Stomach (tissue), 9 donors: ENCODE data around the gene APOO. TPM values are rescaled to one million over a fixed set of nuclear protein-coding genes. Genes with fewer than 3 reads are reported as not detected.

Experiments
- DNase-seq, 2 donors: peaks; one replicate each; pipeline versions ENCODE4 v3.0.0 to v3.0.0-alpha.2; 2013 to 2019
- H3K27ac ChIP-seq, 5 donors: fragments of 200-600 bp in 4 of 5; sonication (generic) in 4 of 5; one replicate each; pipeline ENCODE4 v1.5.1; 2013 to 2019; ENCODE audit warnings: mild to moderate bottlenecking in 1 of 5, moderate library complexity in 1 of 5
- H3K27me3 ChIP-seq, 3 donors: fragments of 200-600 bp; sonication (generic); one replicate each; pipeline ENCODE4 v1.5.1; 2017 to 2019; ENCODE audit warnings: mixed run types in 1 of 3
- H3K36me3 ChIP-seq, 4 donors: fragments of 200-600 bp; sonication (generic); 1 replicate in 3 of 4; 2 replicates in 1 of 4; pipeline ENCODE4 v1.5.1; 2016 to 2019
- H3K4me1 ChIP-seq, 4 donors: fragments of 200-600 bp; sonication (generic); one replicate each; pipeline ENCODE4 v1.5.1; 2016 to 2019
- H3K4me3 ChIP-seq, 4 donors: fragments of 200-600 bp; sonication (generic) in 3 of 4; one replicate each; pipeline ENCODE4 v1.5.1; 2016 to 2019; ENCODE audit warnings: mild to moderate bottlenecking in 1 of 4
- H3K9me3 ChIP-seq, 4 donors: fragments of 200-600 bp; sonication (generic); one replicate each; pipeline ENCODE4 v1.5.1; 2016 to 2019
- EP300 ChIP-seq: sonication (generic); formaldehyde crosslinking; IDR thresholded peaks from one replicate; pipeline ENCODE4 v1.6.1; 2017; ENCODE audit warnings: antibody characterized with exemption
- POLR2A ChIP-seq, 4 donors: fragments of 450-650 bp; IDR thresholded peaks; one replicate each; pipeline ENCODE4 v1.6.1; 2016; ENCODE audit warnings: antibody characterized with exemption in 4 of 4, control low read depth in 2 of 4, mild to moderate bottlenecking in 1 of 4, moderate library complexity in 1 of 4
- POLR2AphosphoS5 ChIP-seq, 3 donors: sonication (generic); formaldehyde crosslinking; IDR thresholded peaks; one replicate each; pipeline ENCODE4 v1.6.1; 2016; ENCODE audit warnings: antibody characterized with exemption in 3 of 3
- WGBS, 5 donors: extraction: QIAGEN DNeasy Blood & Tissue Kit in 3 of 5; methylation state at CpG; one replicate each; pipeline versions ENCODE4 v1.1.5 to v1.1.7; 2013 to 2018; 5-methylcytosine and 5-hydroxymethylcytosine counted together
- intact Hi-C: fragments of 100-400 bp; cut with DNase I; formaldehyde crosslinking; loops from one replicate; pipeline ENCODE4 v1.15.1; 2023; ENCODE audit warnings: low total_unique reads
- polyA plus RNA-seq, 3 donors: library from polyadenylated mRNA; stranded (reverse); fragments of 200-250 nt; gene quantifications; one replicate each; pipeline ENCODE4 v1.2.3, GENCODE V29; 2013
- total RNA-seq, 5 donors: library from RNA; depleted of rRNA; stranded (reverse); fragments of >200 nt; gene quantifications; one replicate each; pipeline versions ENCODE4 v1.1.0 to v1.2.3, GENCODE V29; 2014 to 2016
- TF ChIP-seq, protein P1 (sequence below), 7 experiments: fragments of 450-650 bp in 4 of 7; fragments of 200-600 bp in 3 of 7; sonication (generic) in 3 of 7; IDR thresholded peaks; one replicate each; pipeline ENCODE4 v1.5.1; 2016 to 2019; ENCODE audit warnings: antibody characterized with exemption in 7 of 7, control low read depth in 2 of 7, mild to moderate bottlenecking in 1 of 7
- donor health status: healthy with polysubstance abuse.
- donor health status: Bipolar disorder and iron deficiency.
- donor health status: healthy.

APOO gene
- total and polyA plus RNA-seq, 8 donors, result 2.0 to 29.4 (median 15.7) TPM

DNA sequence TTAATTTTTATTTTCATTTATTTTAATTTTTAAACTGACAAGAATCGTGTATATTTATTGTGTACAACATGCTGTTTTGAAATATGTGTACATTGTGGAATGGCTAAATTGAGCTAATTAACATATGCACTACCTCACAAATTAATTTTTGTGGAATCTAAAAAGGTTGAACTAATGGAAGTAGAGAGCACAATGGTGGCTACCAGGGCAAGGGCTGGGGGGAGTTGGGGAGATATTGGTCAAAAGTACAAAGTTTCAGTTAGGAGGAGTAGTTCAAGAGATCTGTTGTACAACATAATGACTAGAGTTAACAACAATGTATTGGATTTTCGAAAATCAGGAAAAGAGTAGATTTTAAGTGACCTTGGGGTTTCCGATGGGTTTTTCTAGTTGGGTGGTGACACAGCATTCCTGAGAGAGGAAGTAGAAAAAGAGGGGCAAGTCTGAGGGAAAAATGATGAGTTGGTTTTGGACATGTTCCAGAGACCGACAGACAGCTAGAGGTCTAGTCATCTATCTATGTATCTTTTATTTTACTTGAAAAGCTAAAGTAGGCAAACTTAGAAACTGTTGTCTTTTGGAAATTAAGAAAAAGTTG is 23.2 kb downstream of the APOO start:
- Histone ChIP-seq H3K4me3 (no peak overlapping the region), H3K27me3 (peaks cover 0 to 14% (median 0%) of the 10 kb centered on the region in 3 donors), H3K9me3 (no peaks in the 10 kb centered on the region), H3K36me3 (no peaks in the 10 kb centered on the region), H3K27ac (no peak overlapping the region), H3K4me1 (peaks cover 0 to 30% (median 5%) of the 10 kb centered on the region in 4 donors)
- 70 to 78% (median 76%) methylated on average over 4 of the region's 4 CpGs for WGBS, 5 donors
- intact Hi-C loops, result no loop called here
- DNase-seq, result no peak
- TF ChIP-seq EP300, result no peak
- TF ChIP-seq POLR2AphosphoS5 (IDR thresholded peaks at IDR 0.05), result no peak

DNA sequence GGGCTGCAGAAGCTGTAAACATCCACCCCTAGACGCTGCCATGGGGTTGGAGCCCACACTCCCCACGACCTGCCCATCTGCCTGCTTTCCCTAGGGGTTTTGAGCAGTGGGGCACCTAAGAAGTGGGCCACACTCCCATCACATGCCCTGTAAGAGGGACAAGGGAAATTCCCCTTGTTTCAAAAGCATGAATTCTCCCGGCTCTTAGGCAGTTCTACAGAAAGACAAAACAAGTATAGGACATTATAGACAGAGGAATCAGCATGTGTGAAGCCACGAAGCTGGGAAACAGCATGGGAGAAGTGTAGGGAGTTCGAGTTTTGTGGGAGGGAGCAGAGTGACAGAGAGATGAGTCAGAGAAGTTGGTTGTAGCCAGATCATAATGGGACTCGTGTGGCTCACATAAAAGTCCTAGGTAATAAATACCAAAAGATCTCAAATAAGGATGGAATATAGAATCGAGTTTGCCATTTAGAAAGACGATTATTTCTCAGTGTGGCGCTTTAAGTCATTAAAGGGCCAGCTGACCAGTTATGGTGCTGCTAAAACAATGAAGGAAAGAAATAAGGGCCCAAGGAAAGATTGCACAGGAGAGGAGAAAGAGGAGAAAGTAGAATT is 23.9 kb downstream of the APOO start:
- TF ChIP-seq EP300 (no peak), POLR2AphosphoS5 (IDR thresholded peaks at IDR 0.05) (no peak), POLR2A (IDR thresholded peaks at IDR 0.05) (no peak)
- TF ChIP-seq, protein P1, sequence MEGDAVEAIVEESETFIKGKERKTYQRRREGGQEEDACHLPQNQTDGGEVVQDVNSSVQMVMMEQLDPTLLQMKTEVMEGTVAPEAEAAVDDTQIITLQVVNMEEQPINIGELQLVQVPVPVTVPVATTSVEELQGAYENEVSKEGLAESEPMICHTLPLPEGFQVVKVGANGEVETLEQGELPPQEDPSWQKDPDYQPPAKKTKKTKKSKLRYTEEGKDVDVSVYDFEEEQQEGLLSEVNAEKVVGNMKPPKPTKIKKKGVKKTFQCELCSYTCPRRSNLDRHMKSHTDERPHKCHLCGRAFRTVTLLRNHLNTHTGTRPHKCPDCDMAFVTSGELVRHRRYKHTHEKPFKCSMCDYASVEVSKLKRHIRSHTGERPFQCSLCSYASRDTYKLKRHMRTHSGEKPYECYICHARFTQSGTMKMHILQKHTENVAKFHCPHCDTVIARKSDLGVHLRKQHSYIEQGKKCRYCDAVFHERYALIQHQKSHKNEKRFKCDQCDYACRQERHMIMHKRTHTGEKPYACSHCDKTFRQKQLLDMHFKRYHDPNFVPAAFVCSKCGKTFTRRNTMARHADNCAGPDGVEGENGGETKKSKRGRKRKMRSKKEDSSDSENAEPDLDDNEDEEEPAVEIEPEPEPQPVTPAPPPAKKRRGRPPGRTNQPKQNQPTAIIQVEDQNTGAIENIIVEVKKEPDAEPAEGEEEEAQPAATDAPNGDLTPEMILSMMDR (IDR thresholded peaks at IDR 0.05), result no peak
- Histone ChIP-seq H3K27me3 (peaks cover 0 to 14% (median 0%) of the 10 kb centered on the region in 3 donors), H3K4me3 (no peak overlapping the region), H3K36me3 (no peaks in the 10 kb centered on the region), H3K4me1 (peaks cover 0 to 33% (median 7%) of the 10 kb centered on the region in 4 donors), H3K27ac (peak overlapping the region in 2 of 5 donors; percentile 35 to 46), H3K9me3 (no peaks in the 10 kb centered on the region)
- DNase-seq, result no peak
- 40 to 55% (median 50%) methylated on average over 7 to 9 of the region's 9 CpGs for WGBS, 5 donors
- intact Hi-C loops, result no loop called here

DNA sequence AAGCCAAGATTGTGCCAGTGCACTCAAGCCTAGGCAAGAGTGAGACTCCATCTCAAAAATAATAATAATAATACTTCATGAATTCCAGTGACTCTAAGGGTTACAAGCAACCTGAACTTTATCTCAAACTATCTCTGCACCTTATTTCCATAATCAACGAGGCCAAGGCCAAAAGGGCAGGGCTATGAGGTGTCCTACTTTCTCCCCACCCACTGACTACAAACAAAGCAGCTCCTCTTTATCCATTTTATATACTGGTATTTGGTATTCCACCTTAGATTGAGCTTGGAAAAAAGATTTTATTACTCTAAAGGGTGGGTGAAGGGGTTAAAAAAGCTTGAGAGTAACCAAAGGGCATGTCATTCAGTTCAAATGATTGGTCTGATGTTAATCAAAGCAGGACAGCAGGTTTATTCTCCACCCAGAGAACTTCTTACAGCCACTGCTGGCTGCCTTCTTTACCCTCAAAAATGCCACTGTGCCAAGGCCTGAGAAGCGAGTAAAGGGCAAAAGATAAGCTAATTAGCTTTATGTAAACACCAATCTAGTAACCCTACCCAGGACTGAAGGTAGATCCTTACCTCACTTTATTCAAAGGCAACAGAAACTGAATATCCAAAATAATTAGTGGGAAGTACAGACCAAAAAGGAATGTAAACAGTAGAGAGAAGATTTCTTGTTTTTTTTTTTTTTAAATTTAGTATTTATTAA is 28.2 kb downstream of the APOO start:
- Histone ChIP-seq H3K4me1 (peaks cover 0 to 24% (median 3%) of the 10 kb centered on the region in 4 donors), H3K27me3 (peaks cover 0 to 14% (median 0%) of the 10 kb centered on the region in 3 donors), H3K36me3 (no peaks in the 10 kb centered on the region), H3K27ac (peak overlapping the region in 3 of 5 donors; percentile 1 to 39 (median 18)), H3K9me3 (no peaks in the 10 kb centered on the region), H3K4me3 (no peak overlapping the region)
- no peak for TF ChIP-seq EP300
- TF ChIP-seq, protein P1 (IDR thresholded peaks at IDR 0.05), result no peak
- no peak for TF ChIP-seq POLR2A (IDR thresholded peaks at IDR 0.05)
- no peak for TF ChIP-seq POLR2AphosphoS5 (IDR thresholded peaks at IDR 0.05)
- intact Hi-C loops, result no loop called here
- 11 to 24% (median 20%) methylated on average over 2 of the region's 2 CpGs for WGBS, 5 donors
- DNase-seq, result peak in 1 of 2 donors; percentile 33

DNA sequence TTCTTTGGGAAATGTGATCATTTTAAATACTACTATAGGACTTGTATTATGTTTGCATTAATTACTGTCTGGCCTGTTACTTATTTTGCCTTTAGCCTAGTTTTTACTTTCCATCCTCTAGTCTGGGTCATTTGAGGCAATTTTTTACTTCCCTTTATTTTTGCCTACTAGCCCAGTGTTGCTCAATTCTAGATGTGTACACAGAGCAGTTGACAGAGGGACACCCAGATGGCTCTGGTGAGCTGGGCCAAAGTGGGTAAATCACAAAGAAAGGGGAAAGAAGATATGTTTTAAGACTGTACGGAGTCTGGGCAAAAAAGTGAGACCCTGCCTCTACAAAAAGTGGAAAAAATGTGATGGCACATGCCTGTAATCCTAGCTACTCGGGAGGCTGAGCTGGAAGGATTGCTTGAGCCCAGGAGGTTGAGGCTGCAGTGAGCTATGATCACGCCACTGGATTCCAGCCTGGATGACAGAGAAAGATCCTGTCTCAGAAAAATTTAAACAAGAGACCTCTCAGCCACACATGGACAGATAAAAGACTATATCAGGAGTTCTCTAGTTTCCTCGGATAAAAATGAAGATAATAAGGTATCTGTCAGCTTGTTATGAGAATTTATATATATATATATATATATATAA is 35.7 kb downstream of the APOO start:
- intact Hi-C loops, result no loop called here
- no peak for TF ChIP-seq POLR2AphosphoS5 (IDR thresholded peaks at IDR 0.05)
- TF ChIP-seq POLR2A (IDR thresholded peaks at IDR 0.05), result no peak
- TF ChIP-seq, protein P1 (IDR thresholded peaks at IDR 0.05), result no peak
- TF ChIP-seq EP300, result no peak
- no peaks in the 10 kb centered on the region for H3K36me3 ChIP-seq
- no peaks in the 10 kb centered on the region for H3K27me3 ChIP-seq
- no peak overlapping the region for H3K27ac ChIP-seq
- WGBS, 5 donors, result 70 to 87% (median 80%) methylated on average over 4 of the region's 4 CpGs
- DNase-seq, result no peak
- no peak overlapping the region for H3K4me3 ChIP-seq
- no peaks in the 10 kb centered on the region for H3K4me1 ChIP-seq
- no peaks in the 10 kb centered on the region for H3K9me3 ChIP-seq
